K562 (cell line): ENCODE measurements around the gene PFKL.

ENCODE experiments used
- POLR2AphosphoS5 ChIP-seq: IDR thresholded peaks from 2 replicates; pipeline ENCODE4 v1.6.1; 2011; ENCODE audit warnings: mild to moderate bottlenecking, low read depth, low read length, moderate library complexity; ENCODE audit not compliant: control insufficient read depth, insufficient read depth
- ZNF24 ChIP-seq: fragments of 450-650 bp; IDR thresholded peaks from 2 replicates; pipeline ENCODE4 v1.6.1; 2016
- TF ChIP-seq, protein P1 (sequence below): fragments of 250-450 bp; sonication (Bioruptor Pico); IDR thresholded peaks from 2 replicates; pipeline ENCODE4 v1.5.0; 2022; ENCODE audit warnings: mild to moderate bottlenecking

DNA sequence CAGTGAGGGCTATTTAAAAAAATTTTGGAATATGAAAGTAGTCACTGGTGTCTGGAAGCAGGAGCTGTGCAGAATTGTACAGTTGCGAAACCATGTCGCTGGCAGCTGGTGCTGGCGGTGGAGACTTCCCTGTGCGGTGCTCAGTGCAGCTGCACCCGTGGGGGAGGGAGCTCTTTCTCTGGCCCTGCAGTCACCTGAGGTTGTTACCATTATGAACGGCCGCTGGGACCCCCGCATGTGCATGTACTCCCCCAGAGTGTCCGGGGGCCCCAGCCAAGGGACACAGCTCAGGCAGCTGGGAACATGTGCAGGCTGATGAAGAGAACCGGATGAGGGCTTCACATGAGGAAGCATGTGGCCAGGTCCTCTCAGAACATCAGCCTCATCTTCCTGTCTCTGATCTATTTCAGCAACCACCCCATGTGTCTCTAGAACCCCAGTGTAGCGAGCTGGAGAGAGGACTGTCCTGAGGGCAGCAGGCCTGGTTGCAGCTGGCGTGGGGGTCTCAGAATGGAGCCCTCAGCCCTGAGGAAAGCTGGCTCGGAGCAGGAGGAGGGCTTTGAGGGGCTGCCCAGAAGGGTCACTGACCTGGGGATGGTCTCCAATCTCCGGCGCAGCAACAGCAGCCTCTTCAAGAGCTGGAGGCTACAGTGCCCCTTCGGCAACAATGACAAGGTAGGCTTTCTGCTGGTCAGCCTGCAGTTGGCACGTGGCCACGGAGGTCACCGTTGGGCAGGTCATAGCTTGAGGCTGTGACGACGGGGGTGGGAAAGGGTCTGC lies 53.5 kb downstream of the PFKL start, which contains the start of gene TRPM2:
- TF ChIP-seq POLR2AphosphoS5, result no peak
- TF ChIP-seq, protein P1, sequence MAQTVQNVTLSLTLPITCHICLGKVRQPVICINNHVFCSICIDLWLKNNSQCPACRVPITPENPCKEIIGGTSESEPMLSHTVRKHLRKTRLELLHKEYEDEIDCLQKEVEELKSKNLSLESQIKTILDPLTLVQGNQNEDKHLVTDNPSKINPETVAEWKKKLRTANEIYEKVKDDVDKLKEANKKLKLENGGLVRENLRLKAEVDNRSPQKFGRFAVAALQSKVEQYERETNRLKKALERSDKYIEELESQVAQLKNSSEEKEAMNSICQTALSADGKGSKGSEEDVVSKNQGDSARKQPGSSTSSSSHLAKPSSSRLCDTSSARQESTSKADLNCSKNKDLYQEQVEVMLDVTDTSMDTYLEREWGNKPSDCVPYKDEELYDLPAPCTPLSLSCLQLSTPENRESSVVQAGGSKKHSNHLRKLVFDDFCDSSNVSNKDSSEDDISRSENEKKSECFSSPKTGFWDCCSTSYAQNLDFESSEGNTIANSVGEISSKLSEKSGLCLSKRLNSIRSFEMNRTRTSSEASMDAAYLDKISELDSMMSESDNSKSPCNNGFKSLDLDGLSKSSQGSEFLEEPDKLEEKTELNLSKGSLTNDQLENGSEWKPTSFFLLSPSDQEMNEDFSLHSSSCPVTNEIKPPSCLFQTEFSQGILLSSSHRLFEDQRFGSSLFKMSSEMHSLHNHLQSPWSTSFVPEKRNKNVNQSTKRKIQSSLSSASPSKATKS, result no peak
- no peak for TF ChIP-seq ZNF24
